Right atrium auricular region (tissue), 2 donors: Measurements from ENCODE around the gene LCLAT1. TPM values are rescaled to one million over a fixed set of nuclear protein-coding genes. Genes with fewer than 3 reads are reported as not detected.

Source experiments
- DNase-seq: peaks from one replicate; pipeline ENCODE4 v3.0.0-alpha.2; 2019; ENCODE audit warnings: low spot score
- H3K27ac ChIP-seq, 2 donors: fragments of 200-600 bp; sonication (generic); 1 replicate in 1 of 2; 2 replicates in 1 of 2; pipeline ENCODE4 v1.5.1; 2016 to 2019
- H3K27me3 ChIP-seq, 2 donors: fragments of 200-600 bp; sonication (generic); one replicate each; pipeline versions ENCODE4 v1.5.1 to v1.6.0; 2017 to 2019
- H3K36me3 ChIP-seq: fragments of 200-600 bp; sonication (generic); one replicate; pipeline ENCODE4 v1.5.1; 2016
- H3K4me1 ChIP-seq, 2 donors: fragments of 200-600 bp; sonication (generic); one replicate each; pipeline versions ENCODE4 v1.5.1 to v1.6.0; 2017 to 2019
- H3K4me3 ChIP-seq, 2 donors: fragments of 200-600 bp; sonication (generic); 1 replicate in 1 of 2; 2 replicates in 1 of 2; pipeline ENCODE4 v1.5.1; 2017 to 2019; ENCODE audit warnings: mild to moderate bottlenecking in 1 of 2, moderate library complexity in 1 of 2
- H3K9me3 ChIP-seq, 2 donors: fragments of 200-600 bp; sonication (generic); one replicate each; pipeline ENCODE4 v1.5.1; 2019
- CTCF ChIP-seq, 2 donors: fragments of 200-600 bp; sonication (generic); IDR thresholded peaks; one replicate each; pipeline ENCODE4 v1.5.1; 2019; ENCODE audit warnings: antibody characterized with exemption in 2 of 2
- total RNA-seq, 2 donors: library from RNA; depleted of rRNA; stranded (reverse); fragments of >200 nt; gene quantifications; one replicate each; pipeline ENCODE4 v1.1.0, GENCODE V29; 2016

LCLAT1 gene
- total RNA-seq, 2 donors from 2014 or later, result 13.2 to 14.3 TPM

DNA sequence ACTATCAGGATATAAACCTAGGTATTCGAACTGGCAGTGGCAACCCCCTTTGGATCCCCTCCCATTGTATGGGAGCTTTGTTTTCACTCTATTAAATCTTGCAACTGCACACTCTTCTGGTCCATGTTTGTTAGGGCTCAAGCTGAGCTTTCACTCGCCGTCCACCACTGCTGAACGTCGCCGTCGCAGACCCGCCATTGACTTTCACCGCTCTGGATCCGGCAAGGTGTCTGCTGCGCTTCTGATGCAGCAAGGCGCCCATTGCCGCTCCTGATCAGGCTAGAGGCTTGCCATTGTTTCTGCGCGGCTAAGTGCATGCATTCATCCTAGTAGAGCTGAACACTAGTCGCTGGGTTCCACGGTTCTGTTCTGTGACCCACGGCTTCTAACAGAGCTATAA is 69.1 kb downstream of the LCLAT1 start:
- Histone ChIP-seq H3K36me3 (peaks cover 9% of the 10 kb centered on the region), H3K9me3 (no peaks in the 10 kb centered on the region), H3K4me3 (no peak overlapping the region), H3K27me3 (no peaks in the 10 kb centered on the region), H3K4me1 (peaks cover 0 to 23% of the 10 kb centered on the region in 2 donors), H3K27ac (no peak overlapping the region)
- no peak for TF ChIP-seq CTCF (IDR thresholded peaks at IDR 0.05)
- DNase-seq, result no peak

DNA sequence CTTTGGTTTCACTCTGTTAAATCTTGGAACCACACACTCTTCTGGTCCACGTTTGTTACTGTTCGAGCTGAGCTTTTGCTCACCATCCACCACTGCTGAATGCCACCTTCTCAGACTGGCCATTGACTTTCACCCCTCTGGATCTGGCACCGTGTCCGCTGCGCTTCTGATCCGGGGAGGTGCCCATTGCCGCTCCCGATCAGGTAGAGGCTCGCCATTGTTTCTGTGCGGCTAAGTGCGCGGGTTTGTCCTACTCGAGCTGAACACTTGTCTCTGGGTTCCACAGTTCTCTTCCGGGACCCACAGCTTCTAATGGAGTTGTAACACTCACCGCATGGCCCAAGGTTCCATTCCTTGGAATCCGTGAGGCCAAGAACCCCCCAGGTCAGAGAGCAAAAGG is 72.8 kb downstream of the LCLAT1 start:
- TF ChIP-seq CTCF (IDR thresholded peaks at IDR 0.05), result no peak
- H3K9me3 ChIP-seq, result no peaks in the 10 kb centered on the region

DNA sequence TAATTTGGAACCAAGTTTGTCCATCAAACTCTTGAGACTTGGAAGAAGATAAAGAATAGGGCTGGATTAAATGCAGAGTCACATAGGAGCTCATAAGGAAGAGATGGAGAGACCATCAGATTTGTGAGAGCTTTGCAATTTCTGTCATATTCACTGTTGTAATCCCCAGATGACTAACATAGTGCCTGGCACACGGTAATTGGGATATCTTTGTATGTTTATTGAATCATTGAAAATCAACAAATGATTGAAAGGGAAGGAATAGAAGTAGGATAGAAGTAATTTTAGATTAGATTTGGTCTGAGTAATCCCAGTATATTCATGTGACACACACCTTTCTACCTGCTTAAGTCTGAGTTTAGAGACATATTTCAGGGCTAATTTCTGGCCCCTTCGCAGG is 75.4 kb downstream of the LCLAT1 start:
- no peaks in the 10 kb centered on the region for H3K4me1 ChIP-seq
- no peak for TF ChIP-seq CTCF (IDR thresholded peaks at IDR 0.05)

More for the DNA sequence above, 72.8 kb downstream of the LCLAT1 start:
- Histone ChIP-seq H3K36me3 (peaks cover 9% of the 10 kb centered on the region), H3K4me3 (no peak overlapping the region), H3K27ac (no peak overlapping the region), H3K4me1 (peaks cover 0 to 4% of the 10 kb centered on the region in 2 donors), H3K27me3 (no peaks in the 10 kb centered on the region)
- no peak for DNase-seq

GRCh38 chr2:30527411-30527810 is 80.4 kb downstream of the LCLAT1 start:
- H3K27ac ChIP-seq, result no peak overlapping the region

More for the DNA sequence above, 75.4 kb downstream of the LCLAT1 start:
- no peak for DNase-seq
- no peaks in the 10 kb centered on the region for H3K27me3 ChIP-seq
- no peak overlapping the region for H3K4me3 ChIP-seq
- H3K27ac ChIP-seq, result no peak overlapping the region
- peaks cover 0 to 12% of the 10 kb centered on the region in 2 donors for H3K9me3 ChIP-seq
- H3K36me3 ChIP-seq, result peaks cover 9% of the 10 kb centered on the region

DNA sequence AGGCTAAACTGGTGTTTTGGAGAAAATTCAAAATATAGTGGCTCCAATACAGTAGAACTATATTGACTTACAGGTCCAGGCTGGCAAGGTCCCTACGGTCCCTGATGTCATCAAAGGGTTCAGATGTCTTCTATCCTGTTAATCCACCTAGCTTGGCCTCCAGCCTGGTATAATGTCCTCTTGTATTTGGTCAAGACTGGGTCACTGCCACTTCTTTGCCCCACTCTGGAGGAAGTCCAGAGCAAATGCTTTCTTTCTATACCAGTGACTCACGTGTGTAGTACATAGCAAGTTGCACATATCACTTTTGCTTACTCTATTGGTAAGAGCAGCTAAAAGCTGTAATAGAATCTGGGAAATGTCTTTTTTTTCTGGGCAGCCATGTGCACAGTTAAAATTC is 80.8 kb downstream of the LCLAT1 start:
- Histone ChIP-seq H3K4me1 (no peaks in the 10 kb centered on the region), H3K4me3 (no peak overlapping the region), H3K36me3 (no peaks in the 10 kb centered on the region), H3K27me3 (no peaks in the 10 kb centered on the region), H3K9me3 (peaks cover 0 to 12% of the 10 kb centered on the region in 2 donors), H3K27ac (no peak overlapping the region)
- DNase-seq, result no peak
- TF ChIP-seq CTCF (IDR thresholded peaks at IDR 0.05), result no peak

More at GRCh38 chr2:30527411-30527810, 80.4 kb downstream of the LCLAT1 start:
- H3K36me3 ChIP-seq, result no peaks in the 10 kb centered on the region
- DNase-seq, result no peak
- TF ChIP-seq CTCF (IDR thresholded peaks at IDR 0.05), result no peak
- no peaks in the 10 kb centered on the region for H3K27me3 ChIP-seq
- H3K4me3 ChIP-seq, result no peak overlapping the region
- H3K4me1 ChIP-seq, result no peaks in the 10 kb centered on the region
- peaks cover 0 to 12% of the 10 kb centered on the region in 2 donors for H3K9me3 ChIP-seq

DNA sequence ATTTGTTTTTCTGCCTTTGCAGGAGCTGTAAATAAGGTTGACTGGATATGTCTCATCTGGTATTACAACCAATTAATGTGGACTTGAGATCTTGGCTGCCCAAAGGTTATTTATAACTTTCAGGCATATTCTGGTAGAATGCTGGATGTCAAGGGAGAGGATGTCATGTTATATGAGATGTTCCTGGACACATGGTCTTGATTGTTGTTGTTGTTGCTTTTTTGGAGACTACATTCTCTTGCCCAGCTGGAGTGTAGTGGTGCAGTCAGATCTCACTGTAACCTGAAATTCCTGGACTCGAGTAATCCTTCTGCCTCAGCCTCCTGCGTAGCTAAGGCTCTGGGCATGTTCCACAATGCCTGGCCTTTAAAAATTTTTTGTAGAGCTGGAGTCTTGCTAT is 83.3 kb downstream of the LCLAT1 start:
- H3K27ac ChIP-seq, result no peak overlapping the region
- H3K36me3 ChIP-seq, result no peaks in the 10 kb centered on the region
- no peak for TF ChIP-seq CTCF (IDR thresholded peaks at IDR 0.05)

More for the DNA sequence above, 83.3 kb downstream of the LCLAT1 start:
- Histone ChIP-seq H3K4me1 (no peaks in the 10 kb centered on the region), H3K9me3 (peaks cover 0 to 12% of the 10 kb centered on the region in 2 donors), H3K27me3 (no peaks in the 10 kb centered on the region), H3K4me3 (no peak overlapping the region)
- no peak for DNase-seq
